ENCODE data around the gene PRKAR2A. TPM values are rescaled to one million over a fixed set of nuclear protein-coding genes. Genes with fewer than 3 reads are reported as not detected.
"Not testable (repeated sequence)": the region's sequence is repeated elsewhere in the genome, so short reads cannot be mapped to it uniquely, and the experiment has no call there.

The PRKAR2A gene
- total RNA-seq, 4 donors from 2014 or later, result 26.9 to 77.1 (median 46.2) TPM

GRCh38 chr3:48845170-48845569 lies 2.5 kb downstream of the PRKAR2A start:
- DNase-seq, result no peak
- intact Hi-C loops (cut with DNase I), result no loop called here
- peaks cover 20 to 24% of the 10 kb centered on the region in 2 donors for H3K4me1 ChIP-seq
- H3K36me3 ChIP-seq, result no peaks in the 10 kb centered on the region
- no peak overlapping the region for H3K27ac ChIP-seq
- no peak overlapping the region for H3K4me3 ChIP-seq (replicated peaks in 1 of 3)
- WGBS, 2 donors, result 17 to 36% methylated on average over 2 of the region's 2 CpGs
- no peaks in the 10 kb centered on the region for H3K9me3 ChIP-seq
- no peak for TF ChIP-seq CTCF (IDR thresholded peaks at IDR 0.05)
- TF ChIP-seq POLR2A (IDR thresholded peaks at IDR 0.05), result no peak
- no peaks in the 10 kb centered on the region for H3K27me3 ChIP-seq

GRCh38 chr3:48837163-48837562 lies 10.5 kb downstream of the PRKAR2A start:
- Histone ChIP-seq H3K4me3 (replicated peaks in 1 of 3) (no peak overlapping the region), H3K36me3 (no peaks in the 10 kb centered on the region), H3K27ac (no peak overlapping the region), H3K27me3 (no peaks in the 10 kb centered on the region), H3K9me3 (no peaks in the 10 kb centered on the region), H3K4me1 (peaks cover 8 to 9% of the 10 kb centered on the region in 2 donors)
- no peak for DNase-seq
- WGBS, 2 donors, result 84 to 86% methylated on average over 2 of the region's 2 CpGs
- no peak for TF ChIP-seq POLR2A (IDR thresholded peaks at IDR 0.05)
- TF ChIP-seq CTCF (IDR thresholded peaks at IDR 0.05), result no peak
- intact Hi-C loops (cut with DNase I), result no loop called here

- Histone ChIP-seq H3K27me3 (no peaks in the 10 kb centered on the region), H3K4me1 (peaks cover 11 to 16% of the 10 kb centered on the region in 2 donors), H3K27ac (no peak overlapping the region), H3K9me3 (no peaks in the 10 kb centered on the region), H3K36me3 (no peaks in the 10 kb centered on the region), H3K4me3 (replicated peaks in 1 of 3) (no peak overlapping the region)
- DNase-seq, result no peak
- no peak for TF ChIP-seq CTCF (IDR thresholded peaks at IDR 0.05)
- TF ChIP-seq POLR2A (IDR thresholded peaks at IDR 0.05), result no peak
- intact Hi-C loops (cut with DNase I), result no loop called here
- WGBS, 2 donors, result 92 to 95% methylated on average over 11 of the region's 11 CpGs
Observed at GRCh38 chr3:48835650-48836366, 11.9 kb downstream of the PRKAR2A start.

GRCh38 chr3:48832684-48833083 lies 15.0 kb downstream of the PRKAR2A start:
- H3K27me3 ChIP-seq, result no peaks in the 10 kb centered on the region
- no peaks in the 10 kb centered on the region for H3K36me3 ChIP-seq
- H3K4me3 ChIP-seq (replicated peaks in 1 of 3), result no peak overlapping the region
- H3K9me3 ChIP-seq, result no peaks in the 10 kb centered on the region
- H3K27ac ChIP-seq, result no peak overlapping the region
- intact Hi-C loops (cut with DNase I), result no loop called here
- DNase-seq, result no peak
- TF ChIP-seq CTCF (IDR thresholded peaks at IDR 0.05) (no peak), POLR2A (IDR thresholded peaks at IDR 0.05) (no peak)
- peaks cover 11 to 16% of the 10 kb centered on the region in 2 donors for H3K4me1 ChIP-seq

GRCh38 chr3:48830715-48831114 lies 17.0 kb downstream of the PRKAR2A start:
- no peaks in the 10 kb centered on the region for H3K9me3 ChIP-seq
- no peaks in the 10 kb centered on the region for H3K27me3 ChIP-seq
- WGBS, 2 donors, result 72 to 73% methylated on average over 6 of the region's 6 CpGs
- intact Hi-C loops (cut with DNase I), result no loop called here
- peaks cover 11 to 26% of the 10 kb centered on the region in 2 donors for H3K4me1 ChIP-seq
- H3K36me3 ChIP-seq, result no peaks in the 10 kb centered on the region
- no peak for DNase-seq
- H3K27ac ChIP-seq, result no peak overlapping the region
- no peak overlapping the region for H3K4me3 ChIP-seq (replicated peaks in 1 of 3)
- TF ChIP-seq POLR2A (IDR thresholded peaks at IDR 0.05), result no peak
- no peak for TF ChIP-seq CTCF (IDR thresholded peaks at IDR 0.05)

GRCh38 chr3:48829525-48829924 lies 18.1 kb downstream of the PRKAR2A start:
- intact Hi-C loops (cut with DNase I); H3K27ac ChIP-seq; H3K4me3 ChIP-seq (replicated peaks in 1 of 3); H3K9me3 ChIP-seq; DNase-seq; H3K36me3 ChIP-seq; H3K27me3 ChIP-seq: not testable (repeated sequence)
- WGBS, 2 donors, result 90 to 96% methylated on average over 11 of the region's 11 CpGs
- peaks cover 11 to 26% of the 10 kb centered on the region in 2 donors for H3K4me1 ChIP-seq

GRCh38 chr3:48827874-48828273 lies 19.8 kb downstream of the PRKAR2A start:
- H3K27me3 ChIP-seq; H3K4me3 ChIP-seq (replicated peaks in 1 of 3); intact Hi-C loops (cut with DNase I); H3K36me3 ChIP-seq; H3K27ac ChIP-seq; H3K9me3 ChIP-seq; DNase-seq: not testable (repeated sequence)
- 95 to 98% methylated on average over 10 of the region's 10 CpGs for WGBS, 2 donors
- peaks cover 9 to 25% of the 10 kb centered on the region in 2 donors for H3K4me1 ChIP-seq
